ENCODE data around the gene KRT72.
A peak's percentile ranks its signal among the peaks of the same experiment; 100 is the strongest.

The KRT72 gene

DNA sequence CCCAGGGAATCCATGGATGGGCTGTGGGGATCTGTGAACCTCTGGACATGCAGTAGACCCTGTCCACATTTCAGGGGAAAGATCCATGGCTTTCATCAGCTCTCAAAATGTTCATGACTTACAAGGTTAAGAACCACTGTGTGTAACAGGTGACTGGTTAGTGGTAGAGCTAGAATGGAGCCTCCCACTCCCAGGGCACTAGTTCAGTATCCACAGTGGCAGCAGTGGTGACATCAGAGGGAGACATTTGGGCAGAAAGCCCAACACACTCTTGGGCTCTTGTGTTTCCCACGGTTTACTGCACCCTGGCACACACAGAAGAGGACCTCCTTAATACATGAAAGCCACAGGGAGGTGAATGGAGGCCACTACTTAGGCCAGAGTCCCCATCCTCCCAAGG, 36.7 kb downstream of the KRT72 start:
- no peak overlapping the region for H3K4ac ChIP-seq (ENCODE audit: low read length)
- H3K79me1 ChIP-seq (ENCODE audit: low read depth, low read length): no peaks in the 10 kb centered on the region
- H2BK15ac ChIP-seq (ENCODE audit: low read length): no peak overlapping the region
- no peak for DNase-seq (ENCODE audit: low spot score)
- H3K18ac ChIP-seq (ENCODE audit: low read length): no peak overlapping the region
- no peak overlapping the region for H3K14ac ChIP-seq (ENCODE audit: low read length)
- H2AK5ac ChIP-seq (ENCODE audit: low read depth, low read length): no peak overlapping the region
- H3K4me2 ChIP-seq (ENCODE audit: insufficient read depth, low read length, poor library complexity, severe bottlenecking): no peak overlapping the region
- H3K4me3 ChIP-seq (ENCODE audit: low read length in 2 of 2): no peak overlapping the region
- peaks cover 0 to 4% of the 10 kb centered on the region in 2 donors for H3K4me1 ChIP-seq (ENCODE audit: control insufficient read depth in 2 of 2, insufficient read depth in 1 of 2, low read depth in 1 of 2, low read length in 2 of 2)
- WGBS, 2 donors (ENCODE audit: extremely low coverage in 2 of 2, insufficient read length in 2 of 2, insufficient replicate concordance in 1 of 2): no CpG with 5 or more reads among the region's 1 CpG
- H3K9me3 ChIP-seq (replicated peaks in 1 of 2; ENCODE audit: control insufficient read depth in 2 of 2, insufficient read depth in 1 of 2, low read depth in 1 of 2, low read length in 2 of 2): no peaks in the 10 kb centered on the region
- H2AFZ ChIP-seq (ENCODE audit: low read length): no peak overlapping the region
- no peak overlapping the region for H2BK12ac ChIP-seq (ENCODE audit: low read length)
- no peak overlapping the region for H4K91ac ChIP-seq (ENCODE audit: low read depth, low read length, poor library complexity)
- no peaks in the 10 kb centered on the region for H3K27me3 ChIP-seq (ENCODE audit: control insufficient read depth in 3 of 3, insufficient read depth in 3 of 3, low read depth in 1 of 3, low read length in 3 of 3)
- H4K8ac ChIP-seq (ENCODE audit: low read depth, low read length): no peak overlapping the region
- H3K36me3 ChIP-seq (replicated peaks in 1 of 2; ENCODE audit: control insufficient read depth in 2 of 2, insufficient read depth in 2 of 2, low read length in 2 of 2): no peaks in the 10 kb centered on the region
- no peak overlapping the region for H3K23ac ChIP-seq (ENCODE audit: low read depth, low read length, poor library complexity)
- no peak overlapping the region for H3K9ac ChIP-seq (ENCODE audit: low read depth, low read length, poor library complexity)
- H2BK120ac ChIP-seq (ENCODE audit: low read depth, low read length): no peak overlapping the region
- H2BK5ac ChIP-seq (ENCODE audit: low read length): no peak overlapping the region
- H3K27ac ChIP-seq (replicated peaks; ENCODE audit: low read length): no peak overlapping the region

GRCh38 chr12:52561880-52562449, 39.3 kb downstream of the KRT72 start:
- Histone ChIP-seq H2AK5ac (ENCODE audit: low read depth, low read length) (no peak overlapping the region), H4K91ac (ENCODE audit: low read depth, low read length, poor library complexity) (no peak overlapping the region), H2BK5ac (ENCODE audit: low read length) (no peak overlapping the region), H3K79me1 (ENCODE audit: low read depth, low read length) (no peaks in the 10 kb centered on the region), H2AFZ (ENCODE audit: low read length) (no peak overlapping the region), H2BK15ac (ENCODE audit: low read length) (no peak overlapping the region), H3K36me3 (replicated peaks in 1 of 2; ENCODE audit: control insufficient read depth in 2 of 2, insufficient read depth in 2 of 2, low read length in 2 of 2) (no peaks in the 10 kb centered on the region), H3K27ac (replicated peaks; ENCODE audit: low read length) (no peak overlapping the region), H3K4me3 (ENCODE audit: low read length in 2 of 2) (no peak overlapping the region), H2BK120ac (ENCODE audit: low read depth, low read length) (no peak overlapping the region), H3K18ac (ENCODE audit: low read length) (no peak overlapping the region), H3K27me3 (ENCODE audit: control insufficient read depth in 3 of 3, insufficient read depth in 3 of 3, low read depth in 1 of 3, low read length in 3 of 3) (no peaks in the 10 kb centered on the region), H2BK12ac (ENCODE audit: low read length) (no peak overlapping the region), H4K8ac (ENCODE audit: low read depth, low read length) (no peak overlapping the region), H3K14ac (ENCODE audit: low read length) (no peak overlapping the region), H3K4me1 (ENCODE audit: control insufficient read depth in 2 of 2, insufficient read depth in 1 of 2, low read depth in 1 of 2, low read length in 2 of 2) (peaks cover 0 to 2% of the 10 kb centered on the region in 2 donors), H3K9me3 (replicated peaks in 1 of 2; ENCODE audit: control insufficient read depth in 2 of 2, insufficient read depth in 1 of 2, low read depth in 1 of 2, low read length in 2 of 2) (no peaks in the 10 kb centered on the region), H3K4ac (ENCODE audit: low read length) (no peak overlapping the region), H3K9ac (ENCODE audit: low read depth, low read length, poor library complexity) (no peak overlapping the region), H3K23ac (ENCODE audit: low read depth, low read length, poor library complexity) (no peak overlapping the region), H3K4me2 (ENCODE audit: insufficient read depth, low read length, poor library complexity, severe bottlenecking) (no peak overlapping the region)
- DNase-seq (ENCODE audit: low spot score): no peak
- WGBS, 2 donors (ENCODE audit: extremely low coverage in 2 of 2, insufficient read length in 2 of 2, insufficient replicate concordance in 1 of 2): no CpG with 5 or more reads among the region's 3 CpGs

DNA sequence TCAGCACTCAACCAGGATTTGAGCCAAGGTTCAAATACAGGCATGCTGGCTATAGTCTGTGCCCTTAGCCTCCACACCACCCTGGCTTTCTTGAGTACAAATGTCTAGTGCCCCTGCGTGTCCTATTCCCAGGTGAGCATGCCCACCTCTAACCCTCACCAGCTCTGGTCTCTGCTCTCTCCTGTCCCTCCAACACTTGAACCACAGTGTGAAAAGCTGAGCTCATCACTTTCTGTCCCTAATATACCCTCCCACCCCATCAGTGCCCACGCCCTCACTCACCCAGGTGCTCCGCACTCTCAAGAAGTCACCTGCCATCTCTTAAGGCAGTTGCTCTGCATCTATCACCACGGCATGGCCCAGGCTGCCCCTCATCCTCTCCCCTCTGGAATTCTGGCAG, 41.3 kb downstream of the KRT72 start:
- no peaks in the 10 kb centered on the region for H3K36me3 ChIP-seq (replicated peaks in 1 of 2; ENCODE audit: control insufficient read depth in 2 of 2, insufficient read depth in 2 of 2, low read length in 2 of 2)
- H3K23ac ChIP-seq (ENCODE audit: low read depth, low read length, poor library complexity): peak overlapping the region; percentile 37
- H3K18ac ChIP-seq (ENCODE audit: low read length): no peak overlapping the region
- no peaks in the 10 kb centered on the region for H3K79me1 ChIP-seq (ENCODE audit: low read depth, low read length)
- H2BK120ac ChIP-seq (ENCODE audit: low read depth, low read length): no peak overlapping the region
- no peak overlapping the region for H2BK5ac ChIP-seq (ENCODE audit: low read length)
- H3K27me3 ChIP-seq (ENCODE audit: control insufficient read depth in 3 of 3, insufficient read depth in 3 of 3, low read depth in 1 of 3, low read length in 3 of 3): peaks cover 0 to 4% (median 0%) of the 10 kb centered on the region in 3 experiments
- no peaks in the 10 kb centered on the region for H3K9me3 ChIP-seq (replicated peaks in 1 of 2; ENCODE audit: control insufficient read depth in 2 of 2, insufficient read depth in 1 of 2, low read depth in 1 of 2, low read length in 2 of 2)
- H3K14ac ChIP-seq (ENCODE audit: low read length): no peak overlapping the region
- no peak overlapping the region for H3K4ac ChIP-seq (ENCODE audit: low read length)
- no peak overlapping the region for H3K27ac ChIP-seq (replicated peaks; ENCODE audit: low read length)
- H3K4me2 ChIP-seq (ENCODE audit: insufficient read depth, low read length, poor library complexity, severe bottlenecking): no peak overlapping the region
- H4K8ac ChIP-seq (ENCODE audit: low read depth, low read length): no peak overlapping the region
- H2BK15ac ChIP-seq (ENCODE audit: low read length): no peak overlapping the region
- no peak overlapping the region for H2AFZ ChIP-seq (ENCODE audit: low read length)
- no peak overlapping the region for H3K9ac ChIP-seq (ENCODE audit: low read depth, low read length, poor library complexity)
- no peak for DNase-seq (ENCODE audit: low spot score)
- no peak overlapping the region for H4K91ac ChIP-seq (ENCODE audit: low read depth, low read length, poor library complexity)
- no peak overlapping the region for H2AK5ac ChIP-seq (ENCODE audit: low read depth, low read length)
- no peaks in the 10 kb centered on the region for H3K4me1 ChIP-seq (ENCODE audit: control insufficient read depth in 2 of 2, insufficient read depth in 1 of 2, low read depth in 1 of 2, low read length in 2 of 2)
- H3K4me3 ChIP-seq (ENCODE audit: low read length in 2 of 2): no peak overlapping the region
- no CpG with 5 or more reads among the region's 4 CpGs for whole genome bisulfite sequencing, 2 donors (ENCODE audit: extremely low coverage in 2 of 2, insufficient read length in 2 of 2, insufficient replicate concordance in 1 of 2)
- H2BK12ac ChIP-seq (ENCODE audit: low read length): no peak overlapping the region

DNA sequence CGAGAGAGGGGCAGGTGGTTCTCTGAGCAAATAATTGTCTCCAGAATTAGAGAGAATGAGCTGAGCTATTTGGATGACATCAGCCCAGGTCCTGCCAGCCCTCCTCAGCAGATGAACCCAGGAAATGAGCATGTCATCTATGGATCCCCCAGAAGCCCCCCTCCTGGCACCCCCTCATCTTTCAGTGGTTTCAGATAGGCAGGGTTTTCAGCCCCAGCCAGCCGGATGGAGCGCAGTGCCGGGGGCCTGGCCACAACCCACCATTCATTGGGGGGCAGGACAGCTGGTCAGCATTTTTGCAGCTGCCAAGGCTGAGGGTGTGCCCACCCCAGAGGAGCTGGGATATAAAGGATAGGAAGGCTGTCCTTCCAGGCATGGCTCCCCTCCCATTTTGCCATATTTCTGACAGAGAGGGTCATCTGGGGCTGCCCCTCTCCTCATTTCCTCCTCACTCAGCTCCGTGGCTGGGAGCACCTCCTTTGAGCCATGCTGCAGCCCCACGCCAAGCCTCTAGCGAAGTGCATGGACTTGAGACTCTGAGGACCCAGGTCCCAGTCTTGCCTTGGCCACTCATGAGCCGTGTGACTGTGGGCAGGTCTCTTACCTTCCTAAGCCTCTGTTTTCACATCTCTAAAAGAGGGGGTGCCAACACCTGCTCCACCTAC, 42.4 kb downstream of the KRT72 start:
- Histone ChIP-seq H3K27ac (replicated peaks; ENCODE audit: low read length) (no peak overlapping the region), H2BK5ac (ENCODE audit: low read length) (no peak overlapping the region), H3K4me3 (ENCODE audit: low read length in 2 of 2) (no peak overlapping the region), H3K27me3 (ENCODE audit: control insufficient read depth in 3 of 3, insufficient read depth in 3 of 3, low read depth in 1 of 3, low read length in 3 of 3) (peaks cover 0 to 4% (median 0%) of the 10 kb centered on the region in 3 experiments), H3K4me2 (ENCODE audit: insufficient read depth, low read length, poor library complexity, severe bottlenecking) (no peak overlapping the region), H3K14ac (ENCODE audit: low read length) (no peak overlapping the region), H2BK15ac (ENCODE audit: low read length) (no peak overlapping the region), H3K36me3 (replicated peaks in 1 of 2; ENCODE audit: control insufficient read depth in 2 of 2, insufficient read depth in 2 of 2, low read length in 2 of 2) (no peaks in the 10 kb centered on the region), H2AK5ac (ENCODE audit: low read depth, low read length) (peak overlapping the region; percentile 10), H3K9me3 (replicated peaks in 1 of 2; ENCODE audit: control insufficient read depth in 2 of 2, insufficient read depth in 1 of 2, low read depth in 1 of 2, low read length in 2 of 2) (no peaks in the 10 kb centered on the region), H3K9ac (ENCODE audit: low read depth, low read length, poor library complexity) (no peak overlapping the region), H3K4me1 (ENCODE audit: control insufficient read depth in 2 of 2, insufficient read depth in 1 of 2, low read depth in 1 of 2, low read length in 2 of 2) (no peaks in the 10 kb centered on the region), H2BK12ac (ENCODE audit: low read length) (no peak overlapping the region), H4K91ac (ENCODE audit: low read depth, low read length, poor library complexity) (no peak overlapping the region), H4K8ac (ENCODE audit: low read depth, low read length) (no peak overlapping the region), H3K4ac (ENCODE audit: low read length) (no peak overlapping the region), H3K23ac (ENCODE audit: low read depth, low read length, poor library complexity) (no peak overlapping the region), H2BK120ac (ENCODE audit: low read depth, low read length) (no peak overlapping the region), H2AFZ (ENCODE audit: low read length) (no peak overlapping the region), H3K79me1 (ENCODE audit: low read depth, low read length) (no peaks in the 10 kb centered on the region), H3K18ac (ENCODE audit: low read length) (no peak overlapping the region)
- no CpG with 5 or more reads among the region's 8 CpGs for WGBS, 2 donors (ENCODE audit: extremely low coverage in 2 of 2, insufficient read length in 2 of 2, insufficient replicate concordance in 1 of 2)
- DNase-seq (ENCODE audit: low spot score): no peak

Measured in neuronal stem cell (in vitro differentiated cells).